Measurements from ENCODE around the gene GNG4.

GNG4 gene

DNA sequence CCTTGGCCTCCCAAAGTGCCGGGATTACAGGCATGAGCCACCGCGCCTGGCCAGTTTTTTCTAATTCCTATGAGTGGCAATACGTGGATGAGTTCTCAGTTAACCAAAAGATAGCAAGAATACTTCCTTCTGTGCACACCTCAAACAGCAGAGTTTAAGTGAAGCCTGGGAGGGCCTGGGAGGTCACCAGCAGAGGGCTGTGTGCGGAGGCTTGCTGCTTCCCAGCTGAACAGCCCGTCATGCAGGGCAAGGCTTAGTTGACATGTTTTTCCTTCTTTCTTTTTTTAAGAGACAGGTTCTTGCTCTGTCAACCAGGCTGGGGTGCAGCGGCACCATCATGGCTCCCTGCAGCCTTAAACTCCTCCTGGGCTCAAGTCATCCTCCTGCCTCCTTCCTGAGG lies 17.8 kb downstream of the GNG4 start:
- ATAC-seq, result peak; percentile 8; the same call in 2 of the 3 replicates
- TF ChIP-seq, protein P1, sequence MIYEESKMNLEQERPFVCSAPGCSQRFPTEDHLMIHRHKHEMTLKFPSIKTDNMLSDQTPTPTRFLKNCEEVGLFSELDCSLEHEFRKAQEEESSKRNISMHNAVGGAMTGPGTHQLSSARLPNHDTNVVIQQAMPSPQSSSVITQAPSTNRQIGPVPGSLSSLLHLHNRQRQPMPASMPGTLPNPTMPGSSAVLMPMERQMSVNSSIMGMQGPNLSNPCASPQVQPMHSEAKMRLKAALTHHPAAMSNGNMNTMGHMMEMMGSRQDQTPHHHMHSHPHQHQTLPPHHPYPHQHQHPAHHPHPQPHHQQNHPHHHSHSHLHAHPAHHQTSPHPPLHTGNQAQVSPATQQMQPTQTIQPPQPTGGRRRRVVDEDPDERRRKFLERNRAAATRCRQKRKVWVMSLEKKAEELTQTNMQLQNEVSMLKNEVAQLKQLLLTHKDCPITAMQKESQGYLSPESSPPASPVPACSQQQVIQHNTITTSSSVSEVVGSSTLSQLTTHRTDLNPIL (CRISPR knock-in tag; IDR thresholded peaks at IDR 0.05; ENCODE audit: low read depth), result no peak
- no peak for TF ChIP-seq ZFP30 (CRISPR knock-in tag; IDR thresholded peaks at IDR 0.05)
- TF ChIP-seq RARB (CRISPR knock-in tag; IDR thresholded peaks at IDR 0.05), result no peak
- TF ChIP-seq, protein P2, sequence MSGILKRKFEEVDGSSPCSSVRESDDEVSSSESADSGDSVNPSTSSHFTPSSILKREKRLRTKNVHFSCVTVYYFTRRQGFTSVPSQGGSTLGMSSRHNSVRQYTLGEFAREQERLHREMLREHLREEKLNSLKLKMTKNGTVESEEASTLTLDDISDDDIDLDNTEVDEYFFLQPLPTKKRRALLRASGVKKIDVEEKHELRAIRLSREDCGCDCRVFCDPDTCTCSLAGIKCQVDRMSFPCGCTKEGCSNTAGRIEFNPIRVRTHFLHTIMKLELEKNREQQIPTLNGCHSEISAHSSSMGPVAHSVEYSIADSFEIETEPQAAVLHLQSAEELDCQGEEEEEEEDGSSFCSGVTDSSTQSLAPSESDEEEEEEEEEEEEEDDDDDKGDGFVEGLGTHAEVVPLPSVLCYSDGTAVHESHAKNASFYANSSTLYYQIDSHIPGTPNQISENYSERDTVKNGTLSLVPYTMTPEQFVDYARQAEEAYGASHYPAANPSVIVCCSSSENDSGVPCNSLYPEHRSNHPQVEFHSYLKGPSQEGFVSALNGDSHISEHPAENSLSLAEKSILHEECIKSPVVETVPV (CRISPR knock-in tag; IDR thresholded peaks at IDR 0.05), result no peak
- TF ChIP-seq CSDC2 (CRISPR knock-in tag; IDR thresholded peaks at IDR 0.05), result no peak
- TF ChIP-seq, protein P3, sequence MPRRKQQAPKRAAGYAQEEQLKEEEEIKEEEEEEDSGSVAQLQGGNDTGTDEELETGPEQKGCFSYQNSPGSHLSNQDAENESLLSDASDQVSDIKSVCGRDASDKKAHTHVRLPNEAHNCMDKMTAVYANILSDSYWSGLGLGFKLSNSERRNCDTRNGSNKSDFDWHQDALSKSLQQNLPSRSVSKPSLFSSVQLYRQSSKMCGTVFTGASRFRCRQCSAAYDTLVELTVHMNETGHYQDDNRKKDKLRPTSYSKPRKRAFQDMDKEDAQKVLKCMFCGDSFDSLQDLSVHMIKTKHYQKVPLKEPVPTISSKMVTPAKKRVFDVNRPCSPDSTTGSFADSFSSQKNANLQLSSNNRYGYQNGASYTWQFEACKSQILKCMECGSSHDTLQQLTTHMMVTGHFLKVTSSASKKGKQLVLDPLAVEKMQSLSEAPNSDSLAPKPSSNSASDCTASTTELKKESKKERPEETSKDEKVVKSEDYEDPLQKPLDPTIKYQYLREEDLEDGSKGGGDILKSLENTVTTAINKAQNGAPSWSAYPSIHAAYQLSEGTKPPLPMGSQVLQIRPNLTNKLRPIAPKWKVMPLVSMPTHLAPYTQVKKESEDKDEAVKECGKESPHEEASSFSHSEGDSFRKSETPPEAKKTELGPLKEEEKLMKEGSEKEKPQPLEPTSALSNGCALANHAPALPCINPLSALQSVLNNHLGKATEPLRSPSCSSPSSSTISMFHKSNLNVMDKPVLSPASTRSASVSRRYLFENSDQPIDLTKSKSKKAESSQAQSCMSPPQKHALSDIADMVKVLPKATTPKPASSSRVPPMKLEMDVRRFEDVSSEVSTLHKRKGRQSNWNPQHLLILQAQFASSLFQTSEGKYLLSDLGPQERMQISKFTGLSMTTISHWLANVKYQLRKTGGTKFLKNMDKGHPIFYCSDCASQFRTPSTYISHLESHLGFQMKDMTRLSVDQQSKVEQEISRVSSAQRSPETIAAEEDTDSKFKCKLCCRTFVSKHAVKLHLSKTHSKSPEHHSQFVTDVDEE (CRISPR knock-in tag; IDR thresholded peaks at IDR 0.05), result no peak
- TF ChIP-seq GLIS3 (CRISPR knock-in tag; IDR thresholded peaks at IDR 0.05), result no peak
- TF ChIP-seq BACH2 (CRISPR knock-in tag; IDR thresholded peaks at IDR 0.05; ENCODE audit: borderline replicate concordance), result no peak
- no peak for TF ChIP-seq ZC3H10 (CRISPR knock-in tag; IDR thresholded peaks at IDR 0.05)
- TF ChIP-seq ISL1 (CRISPR knock-in tag; IDR thresholded peaks at IDR 0.05), result no peak
- no peak for TF ChIP-seq TOX (CRISPR knock-in tag; IDR thresholded peaks at IDR 0.05; ENCODE audit: borderline replicate concordance)
- TF ChIP-seq, protein P4, sequence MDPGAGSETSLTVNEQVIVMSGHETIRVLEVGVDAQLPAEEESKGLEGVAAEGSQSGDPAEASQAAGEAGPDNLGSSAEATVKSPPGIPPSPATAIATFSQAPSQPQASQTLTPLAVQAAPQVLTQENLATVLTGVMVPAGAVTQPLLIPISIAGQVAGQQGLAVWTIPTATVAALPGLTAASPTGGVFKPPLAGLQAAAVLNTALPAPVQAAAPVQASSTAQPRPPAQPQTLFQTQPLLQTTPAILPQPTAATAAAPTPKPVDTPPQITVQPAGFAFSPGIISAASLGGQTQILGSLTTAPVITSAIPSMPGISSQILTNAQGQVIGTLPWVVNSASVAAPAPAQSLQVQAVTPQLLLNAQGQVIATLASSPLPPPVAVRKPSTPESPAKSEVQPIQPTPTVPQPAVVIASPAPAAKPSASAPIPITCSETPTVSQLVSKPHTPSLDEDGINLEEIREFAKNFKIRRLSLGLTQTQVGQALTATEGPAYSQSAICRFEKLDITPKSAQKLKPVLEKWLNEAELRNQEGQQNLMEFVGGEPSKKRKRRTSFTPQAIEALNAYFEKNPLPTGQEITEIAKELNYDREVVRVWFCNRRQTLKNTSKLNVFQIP (CRISPR knock-in tag; IDR thresholded peaks at IDR 0.05; ENCODE audit: borderline replicate concordance, low read depth), result no peak

DNA sequence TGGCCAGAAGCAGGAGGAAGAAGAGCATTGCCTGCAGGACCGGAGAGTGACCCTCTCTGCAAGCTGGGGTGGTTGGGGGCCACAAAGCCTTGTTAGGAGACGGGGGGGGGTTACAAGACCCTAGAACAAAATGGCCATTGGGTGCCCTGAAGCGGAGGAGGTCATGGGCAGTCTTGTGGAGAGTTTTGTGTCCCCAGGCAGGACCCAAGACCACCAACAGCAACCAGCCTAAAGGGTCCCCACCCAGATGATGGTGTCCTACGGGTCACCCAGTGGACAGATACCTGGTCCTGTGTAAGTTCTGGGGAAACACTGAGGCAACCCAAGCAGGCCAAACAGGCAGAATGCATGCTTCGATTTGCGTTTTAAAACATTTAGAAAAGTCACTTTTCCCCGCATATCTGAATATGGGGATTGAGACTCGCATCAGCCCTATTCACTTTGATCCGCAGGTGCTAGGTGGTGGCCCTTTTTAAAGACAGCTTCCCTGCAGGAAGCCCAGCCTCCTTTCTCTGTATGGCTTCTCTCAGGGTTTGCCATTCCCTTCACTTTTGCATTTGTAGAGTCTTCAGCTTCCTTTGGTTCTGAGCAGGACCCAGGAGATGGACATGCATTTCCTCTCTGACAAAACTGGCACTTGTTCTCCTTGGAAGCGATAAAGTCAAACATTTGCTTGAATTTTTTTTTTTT lies 21.1 kb downstream of the GNG4 start:
- no peak for ATAC-seq
- TF ChIP-seq TOX (CRISPR knock-in tag; IDR thresholded peaks at IDR 0.05; ENCODE audit: borderline replicate concordance) (no peak), ISL1 (CRISPR knock-in tag; IDR thresholded peaks at IDR 0.05) (no peak), SNAI2 (CRISPR knock-in tag; IDR thresholded peaks at IDR 0.05) (no peak), OSR1 (CRISPR knock-in tag; IDR thresholded peaks at IDR 0.05) (no peak), ZNF565 (CRISPR knock-in tag; conservative IDR thresholded peaks at IDR 0.05; ENCODE audit: low read depth) (no peak), ESRRG (CRISPR knock-in tag; IDR thresholded peaks at IDR 0.05) (no peak), RARB (CRISPR knock-in tag; IDR thresholded peaks at IDR 0.05) (no peak), ARNTL (CRISPR knock-in tag; IDR thresholded peaks at IDR 0.05; ENCODE audit: borderline replicate concordance, low read depth) (no peak), PPARA (CRISPR knock-in tag; IDR thresholded peaks at IDR 0.05; ENCODE audit: borderline replicate concordance) (no peak), TCF4 (CRISPR knock-in tag; IDR thresholded peaks at IDR 0.05; ENCODE audit: borderline replicate concordance) (no peak), BACH2 (CRISPR knock-in tag; IDR thresholded peaks at IDR 0.05; ENCODE audit: borderline replicate concordance) (no peak), ZFP3 (CRISPR knock-in tag; IDR thresholded peaks at IDR 0.05) (no peak)
- TF ChIP-seq, protein P4 (CRISPR knock-in tag; IDR thresholded peaks at IDR 0.05; ENCODE audit: borderline replicate concordance, low read depth), result no peak
- TF ChIP-seq, protein P1 (CRISPR knock-in tag; IDR thresholded peaks at IDR 0.05; ENCODE audit: low read depth), result no peak
- TF ChIP-seq, protein P5, sequence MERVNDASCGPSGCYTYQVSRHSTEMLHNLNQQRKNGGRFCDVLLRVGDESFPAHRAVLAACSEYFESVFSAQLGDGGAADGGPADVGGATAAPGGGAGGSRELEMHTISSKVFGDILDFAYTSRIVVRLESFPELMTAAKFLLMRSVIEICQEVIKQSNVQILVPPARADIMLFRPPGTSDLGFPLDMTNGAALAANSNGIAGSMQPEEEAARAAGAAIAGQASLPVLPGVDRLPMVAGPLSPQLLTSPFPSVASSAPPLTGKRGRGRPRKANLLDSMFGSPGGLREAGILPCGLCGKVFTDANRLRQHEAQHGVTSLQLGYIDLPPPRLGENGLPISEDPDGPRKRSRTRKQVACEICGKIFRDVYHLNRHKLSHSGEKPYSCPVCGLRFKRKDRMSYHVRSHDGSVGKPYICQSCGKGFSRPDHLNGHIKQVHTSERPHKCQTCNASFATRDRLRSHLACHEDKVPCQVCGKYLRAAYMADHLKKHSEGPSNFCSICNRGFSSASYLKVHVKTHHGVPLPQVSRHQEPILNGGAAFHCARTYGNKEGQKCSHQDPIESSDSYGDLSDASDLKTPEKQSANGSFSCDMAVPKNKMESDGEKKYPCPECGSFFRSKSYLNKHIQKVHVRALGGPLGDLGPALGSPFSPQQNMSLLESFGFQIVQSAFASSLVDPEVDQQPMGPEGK (CRISPR knock-in tag; IDR thresholded peaks at IDR 0.05; ENCODE audit: borderline replicate concordance), result no peak
- TF ChIP-seq, protein P3 (CRISPR knock-in tag; IDR thresholded peaks at IDR 0.05), result no peak
- TF ChIP-seq, protein P2 (CRISPR knock-in tag; IDR thresholded peaks at IDR 0.05), result no peak
